ENCODE results near the gene ARNT2. TPM values are rescaled to one million over a fixed set of nuclear protein-coding genes. Genes with fewer than 3 reads are reported as not detected.

ARNT2 gene
- total RNA-seq, 1 donor from 2014 or later, result 0.26 TPM

DNA sequence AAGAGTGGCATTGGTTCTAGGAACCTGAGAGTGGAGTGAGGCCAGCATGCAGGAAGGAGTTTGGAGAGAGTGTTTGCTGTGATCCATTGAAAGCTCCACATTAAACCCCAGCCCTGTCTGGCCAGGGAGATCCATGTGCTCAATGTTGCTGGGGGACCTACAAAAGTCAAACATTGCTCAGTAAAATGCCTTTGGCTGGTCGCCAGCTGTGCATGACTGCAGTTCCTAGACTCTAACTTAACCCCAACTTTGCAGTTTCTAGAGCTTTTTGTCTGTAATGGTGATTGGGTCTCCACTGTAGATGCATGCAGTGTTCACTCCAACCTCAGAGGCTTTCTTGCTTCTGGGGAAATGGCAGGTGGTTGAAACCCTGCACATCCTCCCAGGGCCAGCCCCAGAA, 191.2 kb downstream of the ARNT2 start:
- TF ChIP-seq, protein P1, sequence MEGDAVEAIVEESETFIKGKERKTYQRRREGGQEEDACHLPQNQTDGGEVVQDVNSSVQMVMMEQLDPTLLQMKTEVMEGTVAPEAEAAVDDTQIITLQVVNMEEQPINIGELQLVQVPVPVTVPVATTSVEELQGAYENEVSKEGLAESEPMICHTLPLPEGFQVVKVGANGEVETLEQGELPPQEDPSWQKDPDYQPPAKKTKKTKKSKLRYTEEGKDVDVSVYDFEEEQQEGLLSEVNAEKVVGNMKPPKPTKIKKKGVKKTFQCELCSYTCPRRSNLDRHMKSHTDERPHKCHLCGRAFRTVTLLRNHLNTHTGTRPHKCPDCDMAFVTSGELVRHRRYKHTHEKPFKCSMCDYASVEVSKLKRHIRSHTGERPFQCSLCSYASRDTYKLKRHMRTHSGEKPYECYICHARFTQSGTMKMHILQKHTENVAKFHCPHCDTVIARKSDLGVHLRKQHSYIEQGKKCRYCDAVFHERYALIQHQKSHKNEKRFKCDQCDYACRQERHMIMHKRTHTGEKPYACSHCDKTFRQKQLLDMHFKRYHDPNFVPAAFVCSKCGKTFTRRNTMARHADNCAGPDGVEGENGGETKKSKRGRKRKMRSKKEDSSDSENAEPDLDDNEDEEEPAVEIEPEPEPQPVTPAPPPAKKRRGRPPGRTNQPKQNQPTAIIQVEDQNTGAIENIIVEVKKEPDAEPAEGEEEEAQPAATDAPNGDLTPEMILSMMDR (IDR thresholded peaks at IDR 0.05; ENCODE audit: insufficient read depth, low read length, severe bottlenecking), result no peak
- Histone ChIP-seq H3K4me3 (ENCODE audit: low read depth, low read length) (no peak overlapping the region), H3K27me3 (ENCODE audit: control insufficient read depth, insufficient read depth, low read length) (no peaks in the 10 kb centered on the region), H3K36me3 (ENCODE audit: control insufficient read depth, insufficient read depth, low read length) (no peaks in the 10 kb centered on the region)
- DNase-seq (ENCODE audit: low read depth) (no peak), FAIRE-seq (no peak)

DNA sequence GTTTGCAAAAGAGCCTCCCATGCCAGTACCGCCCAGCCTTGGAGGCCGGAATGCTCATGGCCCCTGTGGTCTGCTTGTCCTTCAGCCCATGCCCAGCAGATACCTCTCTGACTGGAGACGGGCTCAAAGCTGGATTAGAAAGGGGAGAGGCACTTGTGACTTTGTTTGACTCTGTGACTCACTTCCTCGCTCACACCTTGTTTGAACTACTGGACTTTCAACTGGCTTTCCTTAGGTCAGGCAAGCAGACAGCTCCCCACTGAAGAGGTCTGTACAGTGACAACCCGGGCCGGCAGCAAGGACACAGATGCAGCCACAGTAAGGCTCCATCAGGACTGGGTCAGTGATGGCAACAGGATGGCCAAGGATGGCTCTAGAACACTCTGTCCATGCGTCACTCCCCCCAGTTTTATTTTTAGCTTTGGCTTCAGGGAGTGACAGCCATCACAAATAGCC, 192.4 kb downstream of the ARNT2 start:
- no peak for FAIRE-seq
- TF ChIP-seq, protein P1 (IDR thresholded peaks at IDR 0.05; ENCODE audit: insufficient read depth, low read length, severe bottlenecking), result no peak
- no peak overlapping the region for H3K4me3 ChIP-seq (ENCODE audit: low read depth, low read length)

DNA sequence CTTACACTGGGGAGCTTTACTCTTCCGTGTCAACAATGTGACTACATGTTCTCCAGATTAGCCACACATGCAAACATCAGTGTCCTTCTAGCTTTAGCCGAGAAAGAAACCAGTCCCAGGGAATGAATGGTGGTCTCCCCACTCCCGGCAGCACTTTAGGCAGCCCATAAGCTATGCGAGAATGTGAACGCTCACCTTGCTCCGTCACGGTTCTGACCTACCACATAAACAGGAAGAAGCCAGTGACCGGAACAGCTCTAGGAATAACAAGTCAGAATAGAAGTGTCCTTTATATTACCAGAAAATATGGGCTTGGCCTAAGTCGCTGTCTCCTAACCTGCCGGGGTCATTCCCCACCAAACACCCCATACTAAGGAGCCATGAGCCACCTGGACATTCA, 192.9 kb downstream of the ARNT2 start:
- Histone ChIP-seq H3K27me3 (ENCODE audit: control insufficient read depth, insufficient read depth, low read length) (no peaks in the 10 kb centered on the region), H3K36me3 (ENCODE audit: control insufficient read depth, insufficient read depth, low read length) (no peaks in the 10 kb centered on the region), H3K4me3 (ENCODE audit: low read depth, low read length) (no peak overlapping the region)
- TF ChIP-seq, protein P1 (IDR thresholded peaks at IDR 0.05; ENCODE audit: insufficient read depth, low read length, severe bottlenecking), result no peak
- no peak for FAIRE-seq
- no peak for DNase-seq (ENCODE audit: low read depth)

More for the DNA sequence above, 192.4 kb downstream of the ARNT2 start:
- Histone ChIP-seq H3K36me3 (ENCODE audit: control insufficient read depth, insufficient read depth, low read length) (no peaks in the 10 kb centered on the region), H3K27me3 (ENCODE audit: control insufficient read depth, insufficient read depth, low read length) (no peaks in the 10 kb centered on the region)
- DNase-seq (ENCODE audit: low read depth), result peak; percentile 81

DNA sequence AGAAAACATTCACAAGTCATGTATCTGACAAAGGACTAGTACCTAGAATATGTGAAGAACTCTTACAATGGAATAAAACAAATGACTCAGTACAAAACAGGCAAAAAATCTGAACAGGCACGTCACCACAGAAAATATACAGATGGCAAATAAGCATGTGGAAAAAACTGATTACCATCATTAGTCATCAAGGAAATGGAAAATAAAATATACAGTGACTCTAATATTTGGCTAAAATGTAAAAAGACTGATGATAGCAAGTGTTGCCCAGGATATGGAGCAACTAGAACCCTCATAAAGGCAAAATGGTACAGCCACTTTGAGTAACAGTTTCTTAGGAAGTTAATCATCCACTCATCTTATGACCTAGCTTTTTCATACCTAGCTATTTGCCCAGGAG, 195.2 kb downstream of the ARNT2 start:
- TF ChIP-seq, protein P1 (IDR thresholded peaks at IDR 0.05; ENCODE audit: insufficient read depth, low read length, severe bottlenecking), result no peak
- no peaks in the 10 kb centered on the region for H3K27me3 ChIP-seq (ENCODE audit: control insufficient read depth, insufficient read depth, low read length)
- DNase-seq (ENCODE audit: low read depth) (peak; percentile 95), FAIRE-seq (no peak)
- H3K4me3 ChIP-seq (ENCODE audit: low read depth, low read length), result no peak overlapping the region
- no peaks in the 10 kb centered on the region for H3K36me3 ChIP-seq (ENCODE audit: control insufficient read depth, insufficient read depth, low read length)

- Histone ChIP-seq H3K4me3 (ENCODE audit: low read depth, low read length) (no peak overlapping the region), H3K27me3 (ENCODE audit: control insufficient read depth, insufficient read depth, low read length) (no peaks in the 10 kb centered on the region), H3K36me3 (ENCODE audit: control insufficient read depth, insufficient read depth, low read length) (no peaks in the 10 kb centered on the region)
- FAIRE-seq, result no peak
- TF ChIP-seq, protein P1 (IDR thresholded peaks at IDR 0.05; ENCODE audit: insufficient read depth, low read length, severe bottlenecking), result no peak
- DNase-seq (ENCODE audit: low read depth), result no peak
Measured at GRCh38 chr15:80600626-80601025, 196.4 kb downstream of the ARNT2 start.

DNA sequence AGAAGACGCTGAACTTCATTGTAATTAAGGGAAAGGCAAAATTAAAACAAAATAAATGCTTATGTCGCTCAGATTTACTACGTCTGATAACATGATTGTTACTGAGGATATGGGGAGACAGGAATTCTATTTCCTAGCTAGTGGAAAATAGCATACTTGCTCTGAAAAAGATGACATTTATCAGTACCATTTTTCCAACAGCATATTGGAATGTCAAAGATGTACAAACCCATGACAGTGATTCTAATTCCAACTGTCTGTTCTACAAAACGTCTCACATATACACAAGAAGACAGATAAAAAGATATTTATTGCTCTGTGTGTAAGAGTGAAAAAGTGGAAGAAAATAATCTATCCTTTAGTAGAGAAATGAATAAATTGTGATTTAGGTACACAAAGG, 197.1 kb downstream of the ARNT2 start:
- Histone ChIP-seq H3K27me3 (ENCODE audit: control insufficient read depth, insufficient read depth, low read length) (no peaks in the 10 kb centered on the region), H3K36me3 (ENCODE audit: control insufficient read depth, insufficient read depth, low read length) (no peaks in the 10 kb centered on the region), H3K4me3 (ENCODE audit: low read depth, low read length) (no peak overlapping the region)
- TF ChIP-seq, protein P1 (IDR thresholded peaks at IDR 0.05; ENCODE audit: insufficient read depth, low read length, severe bottlenecking), result no peak
- FAIRE-seq (no peak), DNase-seq (ENCODE audit: low read depth) (no peak)
